Hepatic stellate cell (primary cell): Measurements from ENCODE around the gene ALPK1.
"Not testable (repeated sequence)": the region's sequence is repeated elsewhere in the genome, so short reads cannot be mapped to it uniquely, and the experiment has no call there.

Experiments used
- DNase-seq: peaks from one replicate; pipeline ENCODE4 v3.0.0; 2011; ENCODE audit warnings: low spot score

Gene ALPK1

GRCh38 chr4:112379306-112379705 is 82.1 kb downstream of the ALPK1 start:
- DNase-seq = no peak

GRCh38 chr4:112381996-112382692 is 85.0 kb downstream of the ALPK1 start:
- DNase-seq = no peak

- no peak for DNase-seq
Measured at GRCh38 chr4:112386071-112386470, 88.9 kb downstream of the ALPK1 start.

- DNase-seq = no peak
Measured at GRCh38 chr4:112402098-112402497, 104.9 kb downstream of the ALPK1 start.

- DNase-seq = no peak
Measured at GRCh38 chr4:112403101-112403945, 106.2 kb downstream of the ALPK1 start.

GRCh38 chr4:112410364-112410763 is 113.2 kb downstream of the ALPK1 start:
- DNase-seq = no peak

- no peak for DNase-seq
Measured at GRCh38 chr4:112410804-112411203, 113.6 kb downstream of the ALPK1 start.

- no peak for DNase-seq
Measured at GRCh38 chr4:112411781-112412550, 114.8 kb downstream of the ALPK1 start.

GRCh38 chr4:112416464-112416863 is 119.3 kb downstream of the ALPK1 start:
- no peak for DNase-seq

GRCh38 chr4:112418092-112418491 is 120.9 kb downstream of the ALPK1 start:
- DNase-seq = no peak

GRCh38 chr4:112421911-112422310 is 124.7 kb downstream of the ALPK1 start:
- DNase-seq = no peak

- DNase-seq = no peak
Measured at GRCh38 chr4:112422644-112423043, 125.5 kb downstream of the ALPK1 start.

- no peak for DNase-seq
Measured at GRCh38 chr4:112423591-112423990, 126.4 kb downstream of the ALPK1 start.

GRCh38 chr4:112425823-112426222 is 128.7 kb downstream of the ALPK1 start:
- no peak for DNase-seq

GRCh38 chr4:112426416-112426815 is 129.2 kb downstream of the ALPK1 start:
- no peak for DNase-seq

GRCh38 chr4:112431158-112431557 is 134.0 kb downstream of the ALPK1 start:
- DNase-seq = no peak

GRCh38 chr4:112436987-112437386 is 139.8 kb downstream of the ALPK1 start:
- DNase-seq = no peak

GRCh38 chr4:112442226-112442625 is 145.1 kb downstream of the ALPK1 start:
- DNase-seq = not testable (repeated sequence)

GRCh38 chr4:112448306-112449132 is 151.3 kb downstream of the ALPK1 start:
- no peak for DNase-seq

GRCh38 chr4:112449708-112450107 is 152.5 kb downstream of the ALPK1 start:
- no peak for DNase-seq

GRCh38 chr4:112451104-112451503 is 153.9 kb downstream of the ALPK1 start:
- no peak for DNase-seq

GRCh38 chr4:112451831-112452230 is 154.7 kb downstream of the ALPK1 start:
- no peak for DNase-seq
